Fibroblast of pulmonary artery (primary cell): ENCODE data around the gene ORC2.
A peak's percentile ranks its signal among the peaks of the same experiment; 100 is the strongest.

Experiments
- DNase-seq: peaks from one replicate; pipeline ENCODE4 v3.0.0-alpha.2; 2010; ENCODE audit warnings: low read depth
- H3K4me3 ChIP-seq: replicated peaks from 2 replicates; pipeline ENCODE4 v1.5.1; 2011; ENCODE audit warnings: low read depth, mild to moderate bottlenecking, control low read depth, low read length, moderate library complexity
- CTCF ChIP-seq: IDR thresholded peaks from 2 replicates; pipeline ENCODE4 v1.5.1; 2011; ENCODE audit warnings: mild to moderate bottlenecking, control low read depth, low read length, inconsistent platforms; ENCODE audit errors: missing control alignments

Gene ORC2

GRCh38 chr2:200930947-200931626, 32.4 kb downstream of the ORC2 start:
- peak; percentile 30 for DNase-seq
- no peak for TF ChIP-seq CTCF

GRCh38 chr2:200929334-200930249, 33.9 kb downstream of the ORC2 start:
- H3K4me3 ChIP-seq = no peak overlapping the region
- TF ChIP-seq CTCF = no peak
- no peak for DNase-seq

More at GRCh38 chr2:200930947-200931626, 32.4 kb downstream of the ORC2 start:
- H3K4me3 ChIP-seq = no peak overlapping the region

- no peak overlapping the region for H3K4me3 ChIP-seq
- no peak for TF ChIP-seq CTCF
- no peak for DNase-seq
Measured at GRCh38 chr2:200922439-200922838, 41.0 kb downstream of the ORC2 start.

- DNase-seq = peak; percentile 59
- TF ChIP-seq CTCF = no peak
- no peak overlapping the region for H3K4me3 ChIP-seq
Measured at GRCh38 chr2:200913654-200914053, 49.8 kb downstream of the ORC2 start.

GRCh38 chr2:200909958-200910357, 53.5 kb downstream of the ORC2 start:
- no peak overlapping the region for H3K4me3 ChIP-seq
- no peak for TF ChIP-seq CTCF
- DNase-seq = no peak

- H3K4me3 ChIP-seq = no peak overlapping the region
- DNase-seq = peak; percentile 84
- peak; percentile 89 for TF ChIP-seq CTCF
Measured at GRCh38 chr2:200905618-200906296, 57.7 kb downstream of the ORC2 start.
